Right hindlimb (tissue), 1 donor: ENCODE measurements around the gene RAB41.
"Not testable (repeated sequence)": the region's sequence is repeated elsewhere in the genome, so short reads cannot be mapped to it uniquely, and the experiment has no call there.

Experiments
- DNase-seq: peaks from one replicate; pipeline ENCODE4 v3.0.0-alpha.2; 2018

The RAB41 gene

GRCh38 chrX:70292788-70293187 lies 10.8 kb downstream of the RAB41 start:
- DNase-seq = no peak

GRCh38 chrX:70293621-70294020 lies 11.6 kb downstream of the RAB41 start:
- DNase-seq = no peak

- no peak for DNase-seq
Measured at GRCh38 chrX:70301716-70302115, 19.7 kb downstream of the RAB41 start.

DNA sequence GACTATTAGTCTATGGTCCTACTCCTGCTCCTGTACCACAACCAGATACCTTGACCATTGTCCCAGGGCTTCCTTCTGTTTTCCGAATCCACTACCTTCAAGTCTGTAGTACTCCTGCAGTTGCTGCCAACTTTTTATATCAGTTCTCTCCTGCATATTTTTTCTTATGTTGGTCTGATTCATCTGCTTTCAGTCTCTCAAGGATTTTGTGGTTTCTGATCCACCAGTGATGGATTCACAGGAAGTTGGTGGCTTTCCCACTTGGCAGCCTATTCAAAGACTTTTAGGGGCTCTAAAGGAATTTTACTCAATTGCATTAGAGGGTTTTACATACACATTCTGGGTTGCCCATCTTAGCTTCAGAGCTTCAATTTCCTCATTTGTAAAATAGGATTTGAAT lies 31.5 kb downstream of the RAB41 start:
- no peak for DNase-seq

- no peak for DNase-seq
Measured at GRCh38 chrX:70322784-70323183, 40.8 kb downstream of the RAB41 start.

- not testable (repeated sequence) for DNase-seq
Measured at GRCh38 chrX:70323628-70324027, 41.7 kb downstream of the RAB41 start.

- no peak for DNase-seq
Measured at GRCh38 chrX:70324326-70324725, 42.4 kb downstream of the RAB41 start.

GRCh38 chrX:70331161-70331560 lies 49.2 kb downstream of the RAB41 start:
- no peak for DNase-seq

DNA sequence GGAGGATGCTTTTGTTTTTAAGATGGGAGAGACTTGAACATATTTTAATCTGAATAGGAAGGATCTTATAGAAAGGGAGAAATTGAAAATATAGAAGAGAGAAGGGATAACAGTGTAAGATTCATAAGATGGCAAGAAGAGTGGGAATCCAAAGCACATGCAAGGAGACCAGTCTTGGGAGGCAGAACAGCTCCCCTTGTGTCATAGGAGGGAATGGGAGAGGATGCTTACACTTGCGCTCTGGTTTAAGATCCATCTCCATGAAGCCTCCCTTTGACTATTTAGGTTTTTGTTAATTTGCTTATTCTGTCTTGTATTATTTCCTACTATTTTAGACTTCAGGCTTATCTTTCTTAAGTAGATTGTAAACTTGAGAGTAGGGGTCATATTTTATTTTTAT lies 50.6 kb downstream of the RAB41 start:
- no peak for DNase-seq
